Hepatocyte (in vitro differentiated cells): ENCODE data around the gene PRDX3. TPM values are rescaled to one million over a fixed set of nuclear protein-coding genes. Genes with fewer than 3 reads are reported as not detected.

Experiments
- DNase-seq: peaks from one replicate; pipeline ENCODE4 v3.0.0-alpha.2; 2016; ENCODE audit warnings: low spot score
- H2AFZ ChIP-seq: fragments of 200-600 bp; sonication (generic); 2 replicates; pipeline ENCODE4 v1.6.0; 2016; ENCODE audit warnings: antibody characterized with exemption, mild to moderate bottlenecking
- H3K27ac ChIP-seq: fragments of 200-600 bp; sonication (generic); 2 replicates; pipeline ENCODE4 v1.5.1; 2016; ENCODE audit warnings: mild to moderate bottlenecking
- H3K27me3 ChIP-seq: fragments of 200-600 bp; sonication (generic); 2 replicates; pipeline ENCODE4 v1.6.1; 2016
- H3K36me3 ChIP-seq: fragments of 200-600 bp; sonication (generic); replicated peaks from 2 replicates; pipeline ENCODE4 v1.5.1; 2016; ENCODE audit warnings: low read depth; ENCODE audit not compliant: insufficient read depth
- H3K4me1 ChIP-seq: fragments of 200-600 bp; sonication (generic); 2 replicates; pipeline ENCODE4 v1.5.1; 2016; ENCODE audit warnings: mild to moderate bottlenecking, moderate library complexity; ENCODE audit not compliant: insufficient read depth
- H3K4me2 ChIP-seq: fragments of 200-600 bp; sonication (generic); 2 replicates; pipeline ENCODE4 v1.6.0; 2016
- H3K4me3 ChIP-seq: fragments of 200-600 bp; sonication (generic); 2 replicates; pipeline ENCODE4 v1.5.1; 2016; ENCODE audit warnings: mild to moderate bottlenecking
- H3K79me2 ChIP-seq: fragments of 200-600 bp; sonication (generic); 2 replicates; pipeline ENCODE4 v1.6.0; 2017; ENCODE audit warnings: mild to moderate bottlenecking
- H3K9me2 ChIP-seq: fragments of 200-600 bp; sonication (generic); replicated peaks from 2 replicates; pipeline ENCODE4 v1.6.0; 2017; ENCODE audit warnings: mild to moderate bottlenecking; ENCODE audit not compliant: insufficient read depth
- H3K9me3 ChIP-seq: fragments of 200-600 bp; sonication (generic); 2 replicates; pipeline ENCODE4 v1.5.1; 2016; ENCODE audit warnings: low read depth, mild to moderate bottlenecking
- H4K20me1 ChIP-seq: fragments of 200-600 bp; sonication (generic); 2 replicates; pipeline ENCODE4 v1.6.0; 2016; ENCODE audit warnings: mild to moderate bottlenecking; ENCODE audit not compliant: insufficient read depth, poor library complexity, severe bottlenecking
- CTCF ChIP-seq: fragments of 200-600 bp; sonication (generic); IDR thresholded peaks from 2 replicates; pipeline ENCODE4 v1.5.1; 2016; ENCODE audit warnings: antibody characterized with exemption, mild to moderate bottlenecking; ENCODE audit not compliant: poor library complexity
- EZH2 ChIP-seq: fragments of 200-600 bp; sonication (generic); IDR thresholded peaks from 2 replicates; pipeline ENCODE4 v1.6.1; 2016; ENCODE audit warnings: antibody characterized with exemption, mild to moderate bottlenecking, borderline replicate concordance
- EZH2phosphoT487 ChIP-seq: fragments of 200-600 bp; sonication (generic); IDR thresholded peaks from one replicate; pipeline ENCODE4 v1.6.1; 2018; ENCODE audit warnings: antibody characterized with exemption, mild to moderate bottlenecking, low read depth, moderate library complexity; ENCODE audit not compliant: unreplicated experiment, severe bottlenecking
- WGBS: methylation state at CpG from one replicate; pipeline ENCODE4 v1.1.6; 2016; ENCODE audit warnings: low lambda C conversion rate; ENCODE audit errors: missing lambda C conversion rate; 5-methylcytosine and 5-hydroxymethylcytosine counted together
- polyA plus RNA-seq: library from polyadenylated mRNA; unstranded; fragments of >200 nt; fragmentation: Nextera tagmentation; extraction: Ambion mirVana; gene quantifications from 2 replicates; pipeline ENCODE4 v1.2.1, GENCODE V29; 2016
- total RNA-seq: library from RNA; depleted of rRNA; stranded (reverse); fragments of >200 nt; gene quantifications from 2 replicates; pipeline ENCODE4 v1.2.3, GENCODE V29; 2014

PRDX3 gene
- total and polyA plus RNA-seq, 2 experiments from 2014 or later, result 294 to 333 TPM

- Histone ChIP-seq H3K4me3 (peak overlapping the region; percentile 89), H3K79me2 (peaks cover 29% of the 10 kb centered on the region), H3K36me3 (no peaks in the 10 kb centered on the region), H2AFZ (peak overlapping the region; percentile 55), H3K9me3 (no peaks in the 10 kb centered on the region), H3K27me3 (no peaks in the 10 kb centered on the region), H3K4me2 (peak overlapping the region; percentile 84), H3K4me1 (peaks cover 22% of the 10 kb centered on the region), H4K20me1 (no peaks in the 10 kb centered on the region), H3K9me2 (no peaks in the 10 kb centered on the region), H3K27ac (peak overlapping the region; percentile 99)
- peak; percentile 62 for TF ChIP-seq CTCF
- no peak for TF ChIP-seq EZH2
- under 1% methylated on average over 84 of the region's 97 CpGs for WGBS
- DNase-seq, result peak; percentile 90
Observed at GRCh38 chr10:119206603-119207365, 28.2 kb upstream of the PRDX3 start.

GRCh38 chr10:119205894-119206602, 27.4 kb upstream of the PRDX3 start:
- WGBS, result 44% methylated on average over 17 of the region's 17 CpGs
- Histone ChIP-seq H2AFZ (peak overlapping the region; percentile 41), H3K4me1 (peaks cover 20% of the 10 kb centered on the region), H3K27ac (peak overlapping the region; percentile 99), H3K36me3 (no peaks in the 10 kb centered on the region), H3K9me3 (no peaks in the 10 kb centered on the region), H3K79me2 (peaks cover 25% of the 10 kb centered on the region), H3K27me3 (no peaks in the 10 kb centered on the region), H3K4me3 (no peak overlapping the region), H3K4me2 (peak overlapping the region; percentile 84), H3K9me2 (no peaks in the 10 kb centered on the region), H4K20me1 (no peaks in the 10 kb centered on the region)
- peak; percentile 41 for DNase-seq
- no peak for TF ChIP-seq EZH2
- TF ChIP-seq CTCF, result no peak
- TF ChIP-seq EZH2phosphoT487, result no peak

DNA sequence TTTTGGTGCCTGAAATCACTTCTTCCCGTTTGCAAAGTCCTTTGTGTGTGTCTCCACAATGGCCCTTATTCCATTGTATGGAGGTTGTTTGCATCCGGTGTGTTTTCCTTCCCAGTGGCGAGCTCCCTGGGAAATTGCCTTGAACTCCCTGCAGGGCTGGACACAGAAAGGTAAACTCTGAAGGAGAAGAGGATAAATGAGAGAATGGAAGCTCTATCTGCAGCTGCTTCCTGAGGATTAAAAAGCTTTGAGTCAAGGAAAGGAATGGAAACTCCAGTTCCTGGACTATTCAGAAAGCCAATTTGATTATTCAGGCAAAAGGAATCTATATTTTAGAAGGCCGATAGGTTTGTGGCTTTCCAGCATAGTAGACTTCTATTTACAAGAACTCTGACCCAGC, 24.4 kb upstream of the PRDX3 start:
- no peak for TF ChIP-seq EZH2phosphoT487
- no peak for TF ChIP-seq EZH2
- no peaks in the 10 kb centered on the region for H4K20me1 ChIP-seq
- no peak overlapping the region for H3K4me3 ChIP-seq
- no peak overlapping the region for H2AFZ ChIP-seq
- H3K9me3 ChIP-seq, result no peaks in the 10 kb centered on the region
- H3K27me3 ChIP-seq, result no peaks in the 10 kb centered on the region
- no peaks in the 10 kb centered on the region for H3K9me2 ChIP-seq
- DNase-seq, result no peak
- H3K36me3 ChIP-seq, result no peaks in the 10 kb centered on the region
- no peak overlapping the region for H3K27ac ChIP-seq
- H3K79me2 ChIP-seq, result no peaks in the 10 kb centered on the region
- no peak overlapping the region for H3K4me2 ChIP-seq
- 46% methylated on average over 4 of the region's 4 CpGs for WGBS
- peaks cover 7% of the 10 kb centered on the region for H3K4me1 ChIP-seq

- 83% methylated on average over 1 of the region's 1 CpG for WGBS
- H3K9me3 ChIP-seq, result no peaks in the 10 kb centered on the region
- DNase-seq, result no peak
- H3K36me3 ChIP-seq, result no peaks in the 10 kb centered on the region
- H3K79me2 ChIP-seq, result no peaks in the 10 kb centered on the region
- peaks cover 3% of the 10 kb centered on the region for H3K4me1 ChIP-seq
- no peaks in the 10 kb centered on the region for H3K9me2 ChIP-seq
- TF ChIP-seq CTCF (no peak), EZH2 (no peak), EZH2phosphoT487 (no peak)
- H2AFZ ChIP-seq, result no peak overlapping the region
- no peaks in the 10 kb centered on the region for H3K27me3 ChIP-seq
- no peaks in the 10 kb centered on the region for H4K20me1 ChIP-seq
- no peak overlapping the region for H3K27ac ChIP-seq
- H3K4me2 ChIP-seq, result no peak overlapping the region
- H3K4me3 ChIP-seq, result no peak overlapping the region
Observed at GRCh38 chr10:119201233-119201632, 22.6 kb upstream of the PRDX3 start.
